ENCODE measurements around the gene GABRG3.

The GABRG3 gene

DNA sequence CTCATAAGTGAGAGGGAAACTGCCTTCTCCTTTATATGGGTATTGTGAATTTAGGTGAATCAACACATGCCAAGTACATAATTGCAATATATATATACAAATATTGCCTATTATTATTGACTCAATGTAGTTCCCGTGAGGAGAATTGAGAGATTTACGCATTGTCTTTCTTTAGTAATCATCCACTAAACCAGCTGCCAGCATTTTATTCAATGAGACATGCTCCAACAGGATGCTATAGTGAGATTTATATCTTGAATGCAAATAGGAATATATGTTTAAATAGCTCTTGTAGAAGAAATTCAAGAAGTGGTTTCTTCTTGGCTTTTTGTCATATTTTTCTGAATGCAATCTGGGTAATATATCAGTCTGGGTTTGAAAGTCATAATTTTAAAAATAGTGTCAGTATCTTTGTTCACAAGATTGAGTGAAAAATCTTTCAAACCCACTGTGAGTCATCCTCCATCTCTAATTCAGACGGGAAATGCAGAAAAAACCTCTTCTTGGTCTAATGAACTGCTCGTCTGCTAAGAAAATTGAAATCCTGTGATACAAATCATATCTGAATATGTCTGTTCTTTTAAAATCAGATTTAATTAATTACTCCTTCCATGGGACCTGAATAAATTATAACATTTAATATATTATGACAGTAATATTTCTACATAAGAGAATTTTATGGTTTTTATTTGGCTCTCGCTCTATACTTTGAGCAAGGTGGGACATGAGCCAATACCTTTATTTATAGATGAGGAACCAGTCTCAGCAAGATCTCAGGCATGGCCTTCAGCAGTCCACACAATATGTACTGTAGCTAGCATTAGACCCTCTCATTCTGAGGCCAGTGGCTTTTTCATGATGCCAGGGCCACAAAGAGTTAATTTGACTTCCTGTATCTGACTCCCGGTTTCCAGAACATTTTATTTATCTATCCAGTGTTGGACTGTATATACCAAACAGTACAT, 516.0 kb downstream of the GABRG3 start:
- no peak for DNase-seq (ENCODE audit: extremely low read depth in 1 of 2, low read depth in 1 of 2)

DNA sequence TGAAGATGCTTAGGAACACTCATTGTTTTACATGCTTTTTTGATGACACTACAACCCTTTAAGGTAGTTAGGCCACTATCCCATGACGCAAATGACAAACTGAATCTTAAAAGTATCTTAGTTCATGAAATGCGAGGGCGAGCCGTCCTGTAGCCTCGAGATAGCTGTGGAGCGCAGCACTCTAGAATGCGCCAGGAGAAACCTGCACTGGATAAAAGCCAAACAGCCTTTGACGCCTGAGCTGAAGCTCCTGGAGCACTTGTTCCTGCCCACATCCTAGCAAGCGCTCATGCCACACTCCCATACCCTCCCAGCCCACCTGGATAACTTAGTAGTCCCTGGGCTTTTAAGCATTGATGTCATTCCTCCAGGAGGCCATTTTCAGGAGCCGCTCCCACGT, 516.9 kb downstream of the GABRG3 start:
- no peak for DNase-seq (ENCODE audit: extremely low read depth in 1 of 2, low read depth in 1 of 2)

DNA sequence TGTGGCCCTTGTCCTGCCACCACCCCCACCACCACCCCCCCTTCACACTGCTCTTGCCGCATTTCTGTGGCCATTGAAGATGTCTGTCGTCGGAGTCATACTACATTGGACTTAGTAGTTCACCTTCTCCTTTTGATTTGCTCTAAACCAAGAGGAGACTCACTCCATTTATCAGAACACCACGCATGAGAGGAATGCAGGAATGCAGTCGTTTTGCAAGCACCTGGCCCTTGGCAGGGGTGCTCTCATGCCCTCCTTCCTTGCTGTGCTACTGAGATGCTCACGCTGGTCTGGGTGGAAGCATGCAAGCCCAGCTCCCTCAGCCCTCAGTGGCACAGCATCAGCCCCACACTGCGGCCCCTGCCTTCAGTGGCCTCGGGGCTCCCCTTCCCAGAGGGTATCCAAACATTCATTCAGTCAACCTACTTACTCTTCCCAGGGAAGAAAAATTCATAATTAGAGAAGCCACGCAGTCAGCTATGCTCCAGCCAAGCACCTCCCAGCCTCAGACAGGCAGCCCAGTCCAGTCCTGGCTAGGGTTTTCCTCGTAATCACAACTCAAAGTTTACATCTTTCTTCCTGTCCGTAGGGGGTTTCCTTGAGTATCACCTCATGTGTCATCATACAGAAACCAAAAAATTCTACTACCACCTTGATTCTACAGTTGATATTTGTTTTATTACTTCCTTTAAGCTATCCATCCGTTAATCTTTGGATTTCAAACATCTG, 520.0 kb downstream of the GABRG3 start:
- no peak for DNase-seq (ENCODE audit: extremely low read depth in 1 of 2, low read depth in 1 of 2)

DNA sequence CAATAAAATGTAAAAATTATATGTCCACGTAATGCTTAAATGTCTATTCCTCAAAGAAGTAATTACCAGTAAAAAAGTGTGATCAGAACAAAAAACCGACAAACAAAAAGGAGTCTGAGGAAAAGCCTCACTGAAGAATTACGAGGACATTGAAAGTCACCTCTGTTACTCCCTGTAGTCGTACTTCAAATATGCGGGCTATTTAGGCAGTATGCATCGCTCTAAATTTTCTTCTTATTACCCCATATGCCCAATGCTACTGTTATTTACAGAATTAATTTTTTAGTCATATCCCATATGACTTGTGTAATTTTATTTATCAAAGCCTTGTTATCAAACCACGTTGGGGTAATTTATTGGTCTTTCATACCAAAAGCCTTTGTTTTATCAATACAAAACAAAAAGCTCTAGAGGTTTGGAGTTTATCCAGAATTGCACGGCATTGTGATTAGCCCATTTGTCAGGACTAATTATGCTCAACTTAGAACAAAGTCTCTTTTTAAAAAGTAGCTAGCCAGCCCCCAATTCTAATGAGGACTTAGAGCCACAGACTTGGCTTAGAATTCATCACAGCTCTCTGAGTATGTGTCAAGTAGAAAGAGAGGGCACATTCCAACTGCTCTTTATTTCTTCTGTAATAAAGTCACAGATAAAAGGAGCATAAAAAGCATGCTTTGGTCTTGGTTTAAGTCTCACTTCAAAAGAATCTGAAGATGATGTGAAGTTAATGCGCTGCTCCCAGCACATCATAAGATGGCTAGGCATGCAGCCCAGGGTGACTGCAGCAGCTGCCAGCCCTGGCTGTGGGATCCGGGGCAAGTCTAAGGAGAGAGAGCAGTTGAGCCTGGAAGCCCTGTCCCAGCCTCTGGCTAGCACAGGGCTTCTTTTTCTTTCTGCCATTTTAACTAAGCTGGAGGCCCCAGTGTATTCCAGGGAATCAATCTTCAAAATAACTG, 521.0 kb downstream of the GABRG3 start:
- no peak for DNase-seq (ENCODE audit: extremely low read depth in 1 of 2, low read depth in 1 of 2)

DNA sequence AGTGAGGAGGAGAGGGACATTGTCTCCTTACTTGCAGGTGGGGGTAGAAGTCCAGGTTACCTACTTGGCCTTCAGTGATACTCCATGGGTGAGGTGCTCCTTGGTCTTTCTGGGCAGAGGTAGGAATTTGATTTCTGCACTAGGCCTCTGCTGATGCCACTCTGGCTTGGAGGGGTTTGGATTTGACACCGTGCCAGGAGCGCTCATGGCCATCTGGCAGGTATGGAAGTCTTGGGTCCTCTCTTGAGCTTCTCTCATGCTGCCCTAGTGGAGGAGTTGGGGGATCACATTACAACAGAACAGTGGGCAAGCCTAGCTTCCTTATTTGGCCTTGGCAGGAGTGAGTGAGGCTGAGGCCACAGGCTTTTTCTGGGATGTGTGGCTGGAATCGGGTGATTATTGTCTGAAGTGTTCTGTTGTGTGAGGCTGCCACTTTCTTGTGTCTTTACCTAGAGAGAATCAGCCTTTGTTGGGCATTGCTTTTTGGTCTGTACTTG, 525.0 kb downstream of the GABRG3 start:
- no peak for DNase-seq (ENCODE audit: extremely low read depth in 1 of 2, low read depth in 1 of 2)

DNA sequence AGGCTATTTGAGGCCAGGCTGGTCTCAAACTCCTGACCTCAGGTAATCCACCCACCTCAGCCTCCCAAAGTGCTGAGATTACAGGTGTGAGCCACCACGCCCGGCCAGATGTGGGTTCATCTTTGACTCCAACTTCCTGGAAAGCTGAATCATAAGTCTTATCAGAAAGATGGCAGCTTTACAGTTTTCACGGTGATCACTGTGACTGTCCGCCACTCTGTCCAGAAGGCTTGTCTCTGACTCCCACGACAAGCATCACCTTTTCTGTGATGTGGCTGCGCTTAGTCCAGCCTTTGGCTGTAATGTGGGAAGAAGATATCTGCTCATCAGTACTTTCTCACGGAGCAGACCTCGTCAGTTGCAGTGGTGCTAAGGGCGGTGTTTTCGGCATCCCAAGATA, 527.7 kb downstream of the GABRG3 start:
- DNase-seq (ENCODE audit: extremely low read depth in 1 of 2, low read depth in 1 of 2), result no peak

DNA sequence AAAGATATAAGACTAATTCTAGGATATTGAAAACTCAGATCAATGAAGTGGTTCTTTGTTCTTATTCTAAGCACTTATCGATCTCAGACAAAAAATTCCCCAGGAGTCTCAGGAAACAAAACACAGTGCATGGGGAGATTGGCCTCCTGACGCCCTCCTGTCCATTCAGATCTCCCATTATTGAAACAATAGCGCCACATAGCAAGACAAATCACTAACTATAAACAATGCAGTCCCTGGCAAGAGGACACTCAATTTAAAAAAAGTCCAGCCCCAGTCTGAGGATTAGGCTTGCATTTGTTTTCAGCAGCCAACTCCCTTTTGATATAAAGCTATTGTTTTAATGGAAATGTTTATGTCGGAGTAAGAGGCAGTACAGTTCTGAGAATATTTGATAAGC, 528.2 kb downstream of the GABRG3 start:
- no peak for DNase-seq (ENCODE audit: extremely low read depth in 1 of 2, low read depth in 1 of 2)

DNA sequence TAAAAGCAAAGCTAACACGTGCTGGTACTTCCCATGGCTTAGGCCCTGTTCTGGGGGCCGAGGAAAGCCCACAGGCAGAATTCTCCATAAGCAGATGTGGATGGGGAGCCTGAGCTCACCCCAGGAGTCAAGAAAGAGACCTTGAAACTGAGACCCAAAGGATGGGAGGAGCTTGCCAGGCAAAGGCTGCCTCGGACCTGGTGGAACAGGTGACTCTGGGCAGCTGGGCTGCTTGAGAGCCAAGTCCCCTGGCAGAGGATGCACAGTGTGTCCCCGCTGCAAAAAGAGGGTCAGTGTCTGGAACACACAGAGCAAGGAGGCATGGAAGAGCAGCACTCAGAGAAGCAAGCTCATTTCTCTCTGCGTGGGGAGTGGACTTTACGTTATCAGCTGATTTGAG, 528.7 kb downstream of the GABRG3 start:
- DNase-seq (ENCODE audit: extremely low read depth in 1 of 2, low read depth in 1 of 2), result no peak

DNA sequence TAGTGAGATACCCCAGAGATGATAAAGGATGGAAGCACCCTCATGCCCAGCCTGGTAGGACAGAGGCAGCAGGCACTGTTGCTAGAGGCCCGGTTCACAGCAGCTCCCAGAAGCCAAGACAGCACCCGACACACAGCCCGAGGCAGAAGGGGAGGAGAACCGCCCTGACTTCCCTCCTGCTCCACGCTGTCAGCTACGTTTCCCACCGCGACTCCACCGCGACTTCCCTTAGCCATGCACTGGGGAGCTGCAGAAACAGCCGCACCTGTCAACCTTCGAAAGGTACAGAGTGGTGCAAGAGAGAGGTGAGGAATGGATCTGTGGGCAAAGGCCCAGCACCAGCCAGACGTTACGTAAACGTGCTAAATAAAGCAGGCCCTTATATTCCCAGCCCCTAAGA, 529.2 kb downstream of the GABRG3 start:
- no peak for DNase-seq (ENCODE audit: extremely low read depth in 1 of 2, low read depth in 1 of 2)

DNA sequence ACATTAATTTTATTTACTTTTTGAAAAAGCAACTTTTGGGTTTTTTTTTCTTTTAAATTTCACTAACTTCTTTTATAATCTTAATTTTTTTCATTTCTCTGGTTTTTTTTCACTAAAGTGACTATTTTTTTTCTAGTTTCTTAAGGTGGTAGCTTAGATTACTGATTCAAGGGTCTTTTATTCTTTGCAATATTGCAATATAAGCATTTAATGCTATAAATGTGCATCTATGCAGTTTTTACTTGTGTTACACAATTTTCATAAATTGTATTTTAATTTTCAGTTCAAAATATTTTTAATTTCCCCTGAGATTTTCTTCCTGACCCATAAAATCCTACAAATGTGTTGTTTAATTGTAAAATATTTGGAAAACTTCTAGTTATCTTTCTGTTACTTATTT, 535.8 kb downstream of the GABRG3 start:
- DNase-seq (ENCODE audit: extremely low read depth in 1 of 2, low read depth in 1 of 2), result no peak

DNA sequence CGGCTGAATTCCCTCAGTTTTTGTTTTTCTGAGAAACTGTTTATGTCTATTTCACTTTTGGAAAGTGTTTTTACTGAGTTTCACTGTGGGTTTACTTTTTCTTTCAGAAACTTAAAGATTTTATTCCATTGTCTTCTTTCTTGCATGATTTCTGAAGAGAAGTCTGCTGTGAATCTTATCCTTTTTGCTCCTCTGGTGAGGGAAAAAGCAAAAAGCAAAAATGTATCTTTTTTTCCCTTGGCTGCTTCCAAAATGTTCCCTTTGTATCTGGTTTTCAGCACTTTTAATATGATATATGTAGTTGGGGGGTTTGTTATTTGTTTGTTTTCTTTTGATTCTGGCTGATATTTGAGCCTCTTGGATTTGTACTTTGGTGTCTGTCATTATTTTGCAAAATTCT, 538.0 kb downstream of the GABRG3 start:
- no peak for DNase-seq (ENCODE audit: extremely low read depth in 1 of 2, low read depth in 1 of 2)

DNA sequence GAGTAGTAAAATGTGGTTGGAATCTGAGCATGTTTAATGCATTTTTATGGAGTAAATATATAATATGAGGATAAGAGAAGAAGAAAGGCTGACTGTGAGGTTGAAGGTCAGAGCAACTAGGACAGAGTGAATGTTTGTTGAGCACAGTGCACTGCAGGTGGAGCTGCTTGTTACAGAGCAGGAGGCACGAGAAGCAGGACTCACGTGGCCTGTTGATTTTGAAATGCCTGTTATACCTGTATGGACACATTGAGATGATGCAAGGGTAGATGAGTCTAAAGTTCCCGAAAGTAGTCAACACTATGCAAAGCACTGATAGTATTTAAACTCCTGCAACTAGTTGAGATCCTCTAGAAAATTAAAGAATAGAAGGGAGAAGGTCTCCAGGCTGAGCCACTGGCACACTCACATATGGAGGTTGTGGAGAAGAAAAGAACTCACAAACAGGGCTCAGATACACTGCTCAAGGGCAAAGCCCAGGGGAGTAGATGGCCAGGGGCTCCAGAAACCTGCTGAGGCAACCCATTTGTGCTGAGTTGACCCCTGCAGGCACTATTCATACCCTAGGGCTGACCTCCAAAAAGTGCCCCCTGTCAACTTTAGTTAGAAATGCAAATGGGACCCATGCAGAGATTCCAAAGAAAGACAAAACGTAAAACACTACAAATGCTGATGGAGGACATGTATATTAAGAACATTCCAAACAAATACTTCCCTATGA, 541.5 kb downstream of the GABRG3 start:
- DNase-seq (ENCODE audit: extremely low read depth in 1 of 2, low read depth in 1 of 2), result no peak

DNA sequence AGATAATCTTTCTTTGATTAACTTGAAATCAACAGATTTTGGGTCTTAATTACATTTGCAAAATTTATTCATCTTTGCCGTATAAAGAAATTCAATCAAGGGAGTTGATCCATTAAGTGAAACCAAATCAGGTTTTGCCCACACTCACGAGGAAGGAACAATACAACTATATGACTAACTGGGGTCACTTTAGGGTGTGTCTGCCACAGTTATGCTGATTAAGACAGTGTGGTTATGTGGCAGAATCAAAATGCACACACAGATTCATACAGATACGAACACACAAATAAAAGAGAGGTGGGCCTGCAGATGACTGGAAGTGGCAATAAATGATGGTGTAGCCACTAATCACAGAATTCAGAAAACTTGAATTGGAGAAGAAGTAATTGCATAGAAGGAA, 543.5 kb downstream of the GABRG3 start:
- no peak for DNase-seq (ENCODE audit: extremely low read depth in 1 of 2, low read depth in 1 of 2)

DNA sequence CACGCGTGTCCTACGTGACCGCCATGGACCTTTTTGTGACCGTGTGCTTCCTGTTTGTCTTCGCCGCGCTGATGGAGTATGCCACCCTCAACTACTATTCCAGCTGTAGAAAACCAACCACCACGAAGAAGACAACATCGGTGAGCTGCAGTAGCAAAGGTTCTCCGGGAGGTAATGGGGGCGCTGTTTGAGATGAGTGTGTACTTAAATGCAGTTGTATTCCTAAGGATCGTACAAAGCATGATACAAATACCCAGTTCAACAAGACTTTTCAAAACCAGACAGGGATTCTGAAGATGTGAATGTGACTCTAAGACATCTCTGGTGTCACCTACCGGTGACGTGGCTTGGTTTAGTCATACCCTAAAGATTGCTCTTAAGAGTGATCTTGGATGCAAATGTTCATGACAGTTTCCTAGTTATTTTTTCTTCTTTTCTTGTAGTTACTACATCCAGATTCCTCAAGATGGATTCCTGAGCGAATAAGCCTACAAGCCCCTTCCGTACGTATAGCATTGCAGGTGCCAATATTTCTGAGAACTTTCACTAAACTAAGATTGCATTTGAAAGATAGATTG, 556.6 kb downstream of the GABRG3 start:
- no peak for DNase-seq (ENCODE audit: extremely low read depth in 1 of 2, low read depth in 1 of 2)

DNA sequence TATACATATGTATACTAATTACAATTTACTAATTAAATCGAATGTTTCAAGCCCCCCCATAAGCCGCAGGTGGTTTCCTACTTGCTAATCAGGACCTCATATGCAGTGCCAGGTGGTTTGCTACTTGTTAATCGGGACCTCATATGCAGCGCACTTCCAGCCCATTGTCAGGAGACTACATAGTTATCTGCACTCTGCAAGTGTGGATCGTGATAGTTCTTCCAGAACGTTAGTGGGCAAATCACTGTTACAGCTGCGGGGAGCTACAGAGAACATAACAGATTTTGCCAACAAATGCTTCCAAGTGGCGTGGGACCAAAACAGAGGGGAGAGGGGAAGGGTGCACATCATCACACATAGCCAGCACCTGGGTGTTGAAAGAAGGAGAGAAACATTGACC, 558.4 kb downstream of the GABRG3 start:
- no peak for DNase-seq (ENCODE audit: extremely low read depth in 1 of 2, low read depth in 1 of 2)

DNA sequence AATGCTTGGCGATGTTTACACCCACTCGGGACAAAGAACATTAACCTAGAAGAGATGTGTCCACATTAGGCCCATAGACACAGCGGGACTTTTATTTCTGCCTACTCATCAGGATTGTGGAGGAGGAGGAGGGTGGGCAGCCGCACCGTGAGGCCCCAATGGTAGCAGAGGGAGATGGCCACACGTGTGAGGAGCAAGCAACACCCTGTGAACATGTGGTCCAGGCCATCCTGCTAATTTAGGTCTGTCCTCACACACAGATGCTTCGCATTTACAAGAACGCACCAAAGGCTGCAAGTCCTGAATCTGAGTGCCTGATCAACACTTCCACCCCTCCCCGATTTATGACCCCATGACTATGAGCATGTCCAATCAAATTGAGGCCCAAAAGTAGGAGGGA, 560.0 kb downstream of the GABRG3 start:
- DNase-seq (ENCODE audit: extremely low read depth in 1 of 2, low read depth in 1 of 2), result no peak

DNA sequence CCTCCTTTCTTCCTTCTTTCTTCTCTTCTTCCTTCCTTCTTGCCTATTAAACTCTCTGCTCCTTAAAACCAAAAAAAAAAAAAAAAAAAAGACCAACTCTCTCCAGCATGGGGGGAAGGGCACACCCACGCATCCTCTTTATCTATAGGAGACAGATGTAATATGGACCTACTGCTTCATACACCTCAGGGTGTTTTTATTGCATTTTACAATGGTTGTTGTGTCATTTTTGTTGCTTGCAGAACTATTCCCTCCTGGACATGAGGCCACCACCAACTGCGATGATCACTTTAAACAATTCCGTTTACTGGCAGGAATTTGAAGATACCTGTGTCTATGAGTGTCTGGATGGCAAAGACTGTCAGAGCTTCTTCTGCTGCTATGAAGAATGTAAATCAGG, 561.4 kb downstream of the GABRG3 start:
- DNase-seq (ENCODE audit: extremely low read depth in 1 of 2, low read depth in 1 of 2), result no peak

DNA sequence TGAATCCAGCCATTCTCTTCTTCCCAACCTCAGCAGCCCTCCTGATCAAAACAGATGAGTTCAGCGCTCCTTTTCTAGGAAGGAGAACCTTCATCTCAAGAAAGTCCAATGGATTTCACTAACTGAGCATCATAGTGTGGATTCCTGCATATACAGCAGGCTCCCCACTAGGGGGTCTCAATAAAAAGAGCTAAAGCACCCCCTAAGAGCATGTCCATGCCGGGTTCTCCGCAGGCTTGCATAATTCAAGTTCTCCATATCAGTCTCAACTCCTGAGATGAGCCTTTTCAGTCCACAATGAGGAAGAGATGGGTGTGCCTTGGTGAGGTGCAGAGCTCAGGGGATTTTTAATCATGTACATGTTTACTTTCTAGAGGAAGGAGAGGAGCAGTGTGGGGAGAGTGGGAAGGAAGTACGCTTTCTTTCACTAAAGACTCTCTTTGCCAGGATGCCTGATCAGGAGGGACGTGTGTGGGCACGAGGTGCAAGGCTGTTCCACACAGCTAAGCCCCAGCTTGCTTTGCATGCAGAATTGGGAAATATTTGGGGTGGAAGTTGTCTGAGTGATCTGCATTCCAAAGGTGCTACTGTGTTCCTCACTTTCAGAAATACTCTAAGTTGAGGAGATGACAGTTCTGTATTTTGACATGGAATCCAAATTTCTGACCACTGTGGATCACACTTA, 564.6 kb downstream of the GABRG3 start:
- DNase-seq (ENCODE audit: extremely low read depth in 1 of 2, low read depth in 1 of 2), result no peak

DNA sequence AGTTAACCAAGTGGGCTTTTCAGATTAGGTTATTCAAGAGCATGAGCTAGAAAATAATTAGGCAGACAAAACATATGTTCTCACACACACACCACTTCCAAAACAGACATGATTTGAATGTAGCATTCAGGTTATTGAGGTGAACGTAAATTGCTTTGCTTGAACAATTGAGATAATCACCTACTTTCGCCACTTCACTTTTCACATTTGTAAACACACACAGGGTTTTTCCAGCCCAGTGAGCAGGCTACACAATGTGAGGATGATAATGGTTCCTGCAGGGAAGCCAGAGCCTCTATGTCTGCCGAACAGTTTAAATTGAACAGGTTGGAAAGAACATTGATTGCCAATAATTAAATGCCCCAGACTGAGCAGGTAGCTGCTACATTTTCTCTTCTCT, 567.3 kb downstream of the GABRG3 start:
- DNase-seq (ENCODE audit: extremely low read depth in 1 of 2, low read depth in 1 of 2), result no peak

All from stimulated activated CD8-positive, alpha-beta memory T cell treated with anti-CD3 and anti-CD28 coated beads, Interleukin-7, amount 100 ng/mL, for 48 hours (primary cell).